Measurements from ENCODE around the gene LRP1B.

DNA sequence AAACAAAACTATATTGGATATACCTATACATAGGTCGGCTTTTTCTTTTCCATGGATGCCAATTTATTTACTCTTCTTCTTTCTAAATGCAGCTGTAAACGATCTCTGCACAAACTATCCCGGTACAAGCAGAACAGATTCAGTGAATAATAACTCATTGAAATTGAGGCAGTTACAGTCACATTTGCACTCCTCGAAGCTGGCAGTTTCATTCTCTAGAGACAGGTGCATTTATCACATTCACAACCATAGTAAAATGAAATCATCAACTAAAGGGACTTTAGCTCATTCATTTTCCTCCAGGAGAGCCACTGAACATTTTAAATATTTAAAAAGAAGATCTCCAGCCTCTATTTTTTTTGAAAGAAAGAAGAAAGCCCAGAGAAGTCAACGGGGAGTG lies 551.7 kb downstream of the LRP1B start:
- TF ChIP-seq, protein P1, sequence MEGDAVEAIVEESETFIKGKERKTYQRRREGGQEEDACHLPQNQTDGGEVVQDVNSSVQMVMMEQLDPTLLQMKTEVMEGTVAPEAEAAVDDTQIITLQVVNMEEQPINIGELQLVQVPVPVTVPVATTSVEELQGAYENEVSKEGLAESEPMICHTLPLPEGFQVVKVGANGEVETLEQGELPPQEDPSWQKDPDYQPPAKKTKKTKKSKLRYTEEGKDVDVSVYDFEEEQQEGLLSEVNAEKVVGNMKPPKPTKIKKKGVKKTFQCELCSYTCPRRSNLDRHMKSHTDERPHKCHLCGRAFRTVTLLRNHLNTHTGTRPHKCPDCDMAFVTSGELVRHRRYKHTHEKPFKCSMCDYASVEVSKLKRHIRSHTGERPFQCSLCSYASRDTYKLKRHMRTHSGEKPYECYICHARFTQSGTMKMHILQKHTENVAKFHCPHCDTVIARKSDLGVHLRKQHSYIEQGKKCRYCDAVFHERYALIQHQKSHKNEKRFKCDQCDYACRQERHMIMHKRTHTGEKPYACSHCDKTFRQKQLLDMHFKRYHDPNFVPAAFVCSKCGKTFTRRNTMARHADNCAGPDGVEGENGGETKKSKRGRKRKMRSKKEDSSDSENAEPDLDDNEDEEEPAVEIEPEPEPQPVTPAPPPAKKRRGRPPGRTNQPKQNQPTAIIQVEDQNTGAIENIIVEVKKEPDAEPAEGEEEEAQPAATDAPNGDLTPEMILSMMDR (IDR thresholded peaks at IDR 0.05): no peak
- no peak for TF ChIP-seq POLR2A (IDR thresholded peaks at IDR 0.05)

Measured in Peyer's patch (tissue), 4 donors.